ENCODE measurements around the gene ELFN1.
A peak's percentile ranks its signal among the peaks of the same experiment; 100 is the strongest.

The ELFN1 gene

GRCh38 chr7:1729773-1730172 is 59.7 kb downstream of the ELFN1 start:
- no peak for DNase-seq

- no peak for DNase-seq
Observed at GRCh38 chr7:1732072-1732471, 62.0 kb downstream of the ELFN1 start.

- DNase-seq: no peak
Observed at GRCh38 chr7:1732645-1733044, 62.6 kb downstream of the ELFN1 start.

GRCh38 chr7:1733206-1733907 is 63.3 kb downstream of the ELFN1 start:
- no peak for DNase-seq

- no peak for DNase-seq
Observed at GRCh38 chr7:1733908-1734730, 64.0 kb downstream of the ELFN1 start.

GRCh38 chr7:1735262-1735661 is 65.2 kb downstream of the ELFN1 start:
- DNase-seq: no peak

- DNase-seq: no peak
Observed at GRCh38 chr7:1735806-1736483, 65.9 kb downstream of the ELFN1 start.

- no peak for DNase-seq
Observed at GRCh38 chr7:1736484-1736817, 66.4 kb downstream of the ELFN1 start.

GRCh38 chr7:1736830-1737229 is 66.8 kb downstream of the ELFN1 start:
- no peak for DNase-seq

- DNase-seq: no peak
Observed at GRCh38 chr7:1737523-1737922, 67.4 kb downstream of the ELFN1 start.

GRCh38 chr7:1737956-1738355 is 67.9 kb downstream of the ELFN1 start:
- no peak for DNase-seq

GRCh38 chr7:1738511-1738910 is 68.4 kb downstream of the ELFN1 start:
- no peak for DNase-seq

GRCh38 chr7:1738956-1739355 is 68.9 kb downstream of the ELFN1 start:
- DNase-seq: no peak

GRCh38 chr7:1739593-1739992 is 69.5 kb downstream of the ELFN1 start:
- DNase-seq: no peak

- no peak for DNase-seq
Observed at GRCh38 chr7:1740214-1740613, 70.1 kb downstream of the ELFN1 start.

GRCh38 chr7:1741246-1741645 is 71.2 kb downstream of the ELFN1 start:
- DNase-seq: no peak

GRCh38 chr7:1741751-1742554 is 71.9 kb downstream of the ELFN1 start:
- peak; percentile 26 for DNase-seq

- DNase-seq: peak; percentile 38
Observed at GRCh38 chr7:1742555-1743303, 72.7 kb downstream of the ELFN1 start.

GRCh38 chr7:1743481-1744230 is 73.6 kb downstream of the ELFN1 start:
- DNase-seq: no peak

- DNase-seq: no peak
Observed at GRCh38 chr7:1744296-1745017, 74.4 kb downstream of the ELFN1 start.

- DNase-seq: no peak
Observed at GRCh38 chr7:1745018-1745532, 75.0 kb downstream of the ELFN1 start.
